Ammon's horn (tissue), 1 donor: Measurements from ENCODE around the gene NYNRIN.

ENCODE experiments used
- DNase-seq: peaks from one replicate; pipeline ENCODE4 v3.0.0-alpha.2; 2016; ENCODE audit warnings: low spot score

The NYNRIN gene

GRCh38 chr14:24415421-24416253 is 16.8 kb downstream of the NYNRIN start:
- no peak for DNase-seq

GRCh38 chr14:24416254-24416931 is 17.6 kb downstream of the NYNRIN start:
- no peak for DNase-seq

GRCh38 chr14:24416932-24417619 is 18.3 kb downstream of the NYNRIN start:
- no peak for DNase-seq

- DNase-seq, result no peak
Observed at GRCh38 chr14:24417832-24418491, 19.2 kb downstream of the NYNRIN start.

- no peak for DNase-seq
Observed at GRCh38 chr14:24418492-24418873, 19.7 kb downstream of the NYNRIN start.

- DNase-seq, result no peak
Observed at GRCh38 chr14:24422261-24422660, 23.5 kb downstream of the NYNRIN start.

- no peak for DNase-seq
Observed at GRCh38 chr14:24422694-24423601, 24.1 kb downstream of the NYNRIN start.

- DNase-seq, result no peak
Observed at GRCh38 chr14:24425704-24426103, 26.9 kb downstream of the NYNRIN start.

GRCh38 chr14:24426150-24426911 is 27.5 kb downstream of the NYNRIN start:
- no peak for DNase-seq

GRCh38 chr14:24426912-24427536 is 28.2 kb downstream of the NYNRIN start:
- no peak for DNase-seq

- no peak for DNase-seq
Observed at GRCh38 chr14:24427537-24428508, 29.0 kb downstream of the NYNRIN start.

GRCh38 chr14:24428628-24429394 is 30.0 kb downstream of the NYNRIN start:
- DNase-seq, result no peak

GRCh38 chr14:24429395-24430142 is 30.8 kb downstream of the NYNRIN start, which contains the start of the genes CBLN3 and KHNYN:
TSS of gene CBLN3 (minus strand) at chr14:24429668. CDS start at chr14:24429054, 614 bp downstream.
TSS of gene KHNYN (plus strand) at chr14:24429954. CDS start at chr14:24430731, 777 bp downstream.
- peak; percentile 91 for DNase-seq

- peak; percentile 49 for DNase-seq
Observed at GRCh38 chr14:24430143-24430681, 31.4 kb downstream of the NYNRIN start.

GRCh38 chr14:24430682-24431568 is 32.1 kb downstream of the NYNRIN start:
- DNase-seq, result no peak
